ENCODE results near the gene YEATS2. TPM values are rescaled to one million over a fixed set of nuclear protein-coding genes. Genes with fewer than 3 reads are reported as not detected.
"Not testable (repeated sequence)": the region's sequence is repeated elsewhere in the genome, so short reads cannot be mapped to it uniquely, and the experiment has no call there.

Gene YEATS2
- total RNA-seq (2014; rRNA removed; shearing (Covaris generic)), result 19.2 and 22.7 TPM in 2 replicates

GRCh38 chr3:183697610-183698317 is at the start of gene YEATS2:
Gene YEATS2 (plus strand): TSS chr3:183697797. CDS start chr3:183715163, 17,366 bp downstream.
- DNase-seq (ENCODE audit: low spot score), result peak; percentile 63

DNA sequence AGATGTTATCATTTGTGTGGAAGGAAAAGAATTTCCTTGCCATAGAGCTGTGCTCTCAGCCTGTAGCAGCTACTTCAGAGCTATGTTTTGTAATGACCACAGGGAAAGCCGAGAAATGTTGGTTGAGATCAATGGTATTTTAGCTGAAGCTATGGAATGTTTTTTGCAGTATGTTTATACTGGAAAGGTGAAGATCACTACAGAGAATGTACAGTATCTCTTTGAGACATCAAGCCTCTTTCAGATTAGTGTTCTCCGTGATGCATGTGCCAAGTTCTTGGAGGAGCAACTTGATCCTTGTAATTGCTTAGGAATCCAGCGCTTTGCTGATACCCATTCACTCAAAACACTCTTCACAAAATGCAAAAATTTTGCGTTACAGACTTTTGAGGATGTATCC is 47.0 kb upstream of the YEATS2 start:
- DNase-seq (ENCODE audit: low spot score), result no peak

- DNase-seq (ENCODE audit: low spot score), result no peak
Measured at GRCh38 chr3:183653209-183654064, 44.2 kb upstream of the YEATS2 start.

DNA sequence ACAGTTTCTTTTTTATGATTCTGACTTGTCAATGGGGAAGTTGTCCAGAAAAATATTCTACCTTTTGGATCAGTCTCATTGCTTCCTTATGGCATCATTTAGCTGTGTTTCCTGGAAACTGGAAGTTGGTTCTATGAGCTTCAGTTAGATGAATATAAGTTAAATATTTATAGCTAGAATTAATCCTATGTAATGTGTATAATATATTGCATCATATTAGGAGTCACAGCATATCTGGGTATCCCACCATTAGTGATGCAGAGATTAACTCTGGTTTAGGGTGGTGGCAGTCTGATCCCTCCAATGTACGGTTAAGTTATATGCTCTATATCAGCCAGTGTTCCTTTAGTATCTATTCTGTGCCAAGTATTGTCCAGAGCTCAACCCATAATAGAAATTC is 42.9 kb upstream of the YEATS2 start:
- no peak for DNase-seq (ENCODE audit: low spot score)

DNA sequence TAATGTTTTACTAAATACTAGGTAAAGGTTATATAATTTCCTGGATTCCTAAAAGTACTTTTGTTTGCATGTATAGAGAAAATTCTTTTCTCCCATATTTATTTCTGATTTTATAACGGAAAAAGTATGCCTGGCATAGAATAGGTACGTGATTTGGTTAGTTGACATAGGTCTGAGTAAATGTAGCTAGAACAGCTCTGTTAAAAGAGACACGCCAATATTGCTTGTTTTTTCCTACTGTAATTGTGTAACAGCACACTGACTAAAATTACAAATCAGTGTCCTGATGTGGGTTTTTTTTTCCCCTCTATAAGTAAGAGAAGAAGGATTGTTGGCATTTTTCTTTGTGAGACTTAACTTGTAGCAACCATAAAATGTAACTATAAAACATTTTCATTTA is 35.5 kb upstream of the YEATS2 start:
- DNase-seq (ENCODE audit: low spot score), result no peak

DNA sequence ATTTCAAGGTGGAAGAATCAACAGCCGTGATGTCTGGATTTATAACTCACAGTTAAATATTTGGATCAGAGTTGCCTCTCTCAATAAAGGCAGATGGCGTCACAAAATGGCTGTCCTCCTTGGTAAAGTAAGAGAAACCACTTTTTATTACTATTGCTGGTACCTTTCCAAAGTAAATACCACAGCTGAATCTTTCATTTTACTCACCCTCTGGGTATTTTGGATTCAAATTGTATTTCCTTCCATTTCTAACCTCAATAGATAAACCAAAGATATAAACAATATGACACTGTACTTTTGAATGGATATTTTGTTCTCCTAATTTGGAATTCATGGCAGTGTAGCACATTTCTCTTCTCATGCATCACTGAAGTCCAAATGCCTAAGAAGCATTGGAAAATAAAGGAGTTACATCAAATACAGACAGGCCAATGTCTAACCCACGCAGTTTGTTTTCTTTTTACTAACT is 32.6 kb upstream of the YEATS2 start:
- DNase-seq (ENCODE audit: low spot score), result peak; percentile 97

- no peak for DNase-seq (ENCODE audit: low spot score)
Measured at GRCh38 chr3:183680061-183680460, 17.5 kb upstream of the YEATS2 start.

GRCh38 chr3:183687705-183688104 is 9.9 kb upstream of the YEATS2 start:
- DNase-seq (ENCODE audit: low spot score), result no peak

GRCh38 chr3:183688874-183689273 is 8.7 kb upstream of the YEATS2 start:
- peak; percentile 27 for DNase-seq (ENCODE audit: low spot score)

DNA sequence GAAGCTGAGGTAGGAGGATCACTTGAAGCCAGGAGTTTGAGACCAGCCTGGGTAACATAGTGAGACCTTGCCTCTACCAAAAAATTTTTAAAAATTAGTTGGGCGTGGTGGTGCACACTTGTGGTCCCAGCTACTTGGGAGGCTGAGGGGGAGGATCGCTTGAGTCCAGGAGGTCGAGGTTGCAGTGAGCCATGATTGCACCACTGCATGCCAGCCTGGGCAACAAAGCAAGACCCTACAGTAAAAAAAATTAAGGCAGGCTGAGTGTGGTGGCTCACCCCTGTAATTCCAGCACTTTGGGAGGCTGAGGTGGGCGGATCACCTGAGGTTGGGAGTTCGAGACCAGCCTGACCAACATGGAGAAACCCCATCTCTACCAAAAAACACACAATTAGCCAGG is 8.0 kb upstream of the YEATS2 start:
- DNase-seq (ENCODE audit: low spot score), result not testable (repeated sequence)

DNA sequence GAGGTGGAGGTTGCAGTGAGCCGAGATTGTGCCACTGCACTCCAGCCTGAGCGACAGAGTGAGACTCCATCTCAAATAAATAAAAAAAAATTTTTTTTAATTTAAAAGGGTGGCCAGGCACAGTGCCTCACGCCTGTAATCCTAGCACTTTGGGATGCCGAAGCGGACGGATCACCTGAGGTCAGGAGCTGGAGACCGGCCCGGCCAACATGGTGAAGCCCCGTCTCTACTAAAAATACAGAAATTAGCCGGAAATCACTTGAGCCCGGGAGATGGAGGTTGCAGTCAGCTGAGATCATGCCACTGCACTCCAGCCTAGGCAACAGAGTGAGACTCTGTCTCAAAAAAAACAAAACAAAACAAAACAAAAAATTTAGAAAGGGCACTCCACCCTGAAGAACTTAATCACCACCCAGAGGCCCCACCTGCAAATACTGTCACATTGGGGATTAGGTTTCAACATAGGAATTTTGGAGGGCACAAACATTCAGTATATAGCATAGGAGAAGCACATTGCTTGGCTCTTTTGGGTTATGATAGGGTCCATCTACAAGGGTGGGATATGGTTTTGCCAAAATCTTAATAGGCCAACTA is 7.1 kb upstream of the YEATS2 start:
- no peak for DNase-seq (ENCODE audit: low spot score)

GRCh38 chr3:183692436-183692835 is 5.2 kb upstream of the YEATS2 start:
- no peak for DNase-seq (ENCODE audit: low spot score)

DNA sequence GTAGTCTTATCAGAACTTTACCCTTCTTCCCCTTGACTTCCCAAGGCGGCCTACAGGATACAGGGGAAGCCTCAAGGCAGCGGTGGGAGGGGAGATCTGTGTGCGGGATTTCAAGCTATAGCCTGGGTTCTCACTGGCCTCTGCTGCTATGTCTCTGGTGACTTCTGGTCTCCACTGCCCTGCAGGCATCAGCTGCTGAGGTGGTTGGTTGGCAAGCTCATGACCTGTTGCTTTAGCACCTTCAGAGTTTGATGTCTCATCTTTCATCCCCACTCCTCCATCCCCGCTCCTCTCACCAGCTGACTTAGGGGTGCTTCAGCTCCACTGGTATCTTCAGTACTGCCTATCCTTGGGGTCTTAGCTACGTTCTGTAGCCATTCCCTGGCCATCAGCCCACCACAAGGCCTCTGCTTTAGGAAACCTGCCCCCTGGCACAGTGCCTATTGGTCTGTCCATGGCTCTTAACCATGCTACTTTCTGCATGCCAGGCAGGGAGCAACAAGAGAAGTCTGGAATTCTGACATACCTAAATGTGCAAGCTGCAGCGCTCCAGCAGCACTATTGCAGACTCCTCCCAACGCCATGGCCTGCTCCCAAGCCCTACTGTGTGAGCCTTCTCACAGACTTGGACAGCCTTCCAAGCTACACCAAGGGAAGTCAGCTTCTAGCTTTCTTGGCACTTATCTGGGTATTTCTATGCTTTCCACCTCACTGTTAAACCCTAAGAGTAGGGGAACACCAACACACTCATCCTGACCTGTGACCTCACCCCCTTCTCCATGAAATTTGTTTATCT is 1.8 kb upstream of the YEATS2 start:
- DNase-seq (ENCODE audit: low spot score), result peak; percentile 16

- no peak for DNase-seq (ENCODE audit: low spot score)
Measured at GRCh38 chr3:183697123-183697609, 431 bp upstream of the YEATS2 start.

GRCh38 chr3:183698318-183698751 is 738 bp downstream of the YEATS2 start:
- no peak for DNase-seq (ENCODE audit: low spot score)

DNA sequence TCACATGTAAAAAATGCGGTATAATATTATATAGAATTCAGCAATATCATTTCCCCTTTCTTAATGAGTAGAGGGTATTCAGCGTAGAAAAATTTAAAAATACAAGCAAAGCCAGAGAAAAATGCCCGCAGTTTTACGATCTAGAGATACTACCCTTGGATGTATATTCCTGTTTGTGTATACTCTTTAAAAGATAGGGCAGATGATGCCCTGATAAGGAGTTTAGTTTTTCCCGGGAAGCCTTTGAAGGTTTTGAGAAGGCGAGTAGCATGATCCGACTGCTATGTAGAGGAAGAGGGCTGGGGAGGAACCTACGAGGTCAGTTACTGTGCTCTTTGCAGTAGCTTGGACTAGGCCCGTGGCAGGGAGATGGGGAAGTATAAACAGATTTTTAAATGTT is 1.2 kb downstream of the YEATS2 start:
- no peak for DNase-seq (ENCODE audit: low spot score)

DNA sequence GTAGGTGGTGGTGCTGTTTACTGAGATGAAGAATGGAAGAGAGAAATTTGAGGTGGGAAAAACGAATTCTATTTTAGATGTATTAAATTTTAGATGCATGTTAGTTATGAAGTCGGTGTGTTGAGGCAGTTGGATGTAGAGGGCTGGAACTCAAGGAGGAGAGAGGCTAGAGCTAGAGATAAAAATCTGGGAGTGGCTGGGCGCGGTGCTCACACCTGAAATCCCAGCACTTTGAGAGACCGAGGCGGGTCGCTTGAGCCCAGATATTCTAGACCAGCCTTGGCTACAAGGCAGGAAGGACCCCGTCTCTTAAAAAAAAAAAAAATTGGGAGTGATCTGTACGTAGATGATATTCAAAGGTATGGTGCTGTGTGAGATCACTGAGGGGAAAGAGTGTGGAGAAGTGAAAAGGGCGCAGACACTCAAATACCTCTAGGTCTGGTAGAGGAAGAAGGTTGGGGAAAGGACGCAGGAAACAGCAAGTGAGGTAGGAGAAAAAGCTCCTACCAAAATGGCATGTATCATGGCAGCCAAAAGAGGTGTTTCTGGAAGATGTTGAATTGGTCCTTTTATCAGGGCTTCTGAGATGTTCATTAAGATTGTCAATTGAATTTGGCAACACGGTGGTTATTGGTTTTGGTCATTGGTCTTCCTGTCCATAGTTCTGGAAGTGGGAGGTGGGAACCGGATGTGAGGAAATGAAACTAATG is 1.8 kb downstream of the YEATS2 start:
- no peak for DNase-seq (ENCODE audit: low spot score)

- no peak for DNase-seq (ENCODE audit: low spot score)
Measured at GRCh38 chr3:183701744-183702143, 4.1 kb downstream of the YEATS2 start.

DNA sequence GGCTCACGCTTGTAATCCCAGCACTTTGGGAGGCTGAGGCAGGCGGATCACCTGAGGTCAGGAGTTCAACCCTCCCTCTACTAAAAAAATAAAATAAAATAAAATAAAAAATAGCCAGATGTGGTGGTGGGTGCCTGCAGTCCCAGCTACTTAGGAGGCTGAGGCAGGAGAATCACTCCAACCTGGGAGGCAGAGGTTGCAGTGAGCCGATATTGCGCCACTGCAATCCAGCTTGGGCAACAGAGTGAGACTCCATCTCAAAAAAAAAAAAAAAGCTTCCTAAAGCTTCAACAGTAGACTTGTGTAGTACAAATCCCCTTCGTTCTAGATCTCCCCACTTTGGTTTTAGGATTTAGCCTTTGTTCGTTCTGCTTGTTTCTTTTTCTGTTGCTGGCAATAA is 6.3 kb downstream of the YEATS2 start:
- DNase-seq (ENCODE audit: low spot score), result not testable (repeated sequence)

DNA sequence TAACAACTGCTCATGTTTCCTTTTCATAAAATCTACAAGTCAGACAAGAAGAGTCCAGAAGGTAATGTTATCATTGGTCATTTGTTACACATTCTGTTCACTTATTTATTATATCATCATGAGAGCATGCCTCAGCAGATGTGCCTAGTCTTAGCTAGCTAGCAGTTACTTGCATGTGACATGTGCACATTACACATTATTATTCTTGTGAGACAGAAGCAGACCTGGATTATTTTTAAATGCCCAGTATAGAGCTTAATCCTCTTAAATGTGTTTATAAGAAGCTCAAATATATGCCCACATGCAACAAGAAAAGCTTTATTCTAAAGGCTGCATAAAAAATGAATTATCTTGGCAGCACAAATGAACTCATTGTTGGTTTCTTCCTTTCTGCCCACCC is 12.6 kb downstream of the YEATS2 start:
- DNase-seq (ENCODE audit: low spot score), result no peak

DNA sequence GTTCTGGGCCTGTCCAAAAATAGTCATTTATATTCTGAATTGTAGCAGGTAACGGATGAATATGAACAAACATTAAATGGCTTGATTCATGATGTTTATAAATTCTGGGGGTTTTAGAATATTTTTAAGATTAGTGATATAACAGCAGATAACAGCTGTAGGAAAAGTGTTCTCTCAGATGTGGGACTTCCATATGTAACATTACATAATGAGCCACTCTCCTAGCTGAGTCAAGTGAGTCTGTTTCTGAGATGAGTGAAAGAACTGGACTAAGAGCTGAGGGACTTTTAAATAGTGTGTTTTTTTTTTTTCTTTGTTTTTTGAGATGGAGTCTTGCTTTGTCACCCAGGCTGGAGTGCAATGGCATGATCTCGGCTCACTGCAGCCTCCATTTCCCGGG is 13.9 kb downstream of the YEATS2 start:
- no peak for DNase-seq (ENCODE audit: low spot score)

All from H4 (cell line).